Ovary (tissue), 9 donors: ENCODE data around the gene TTC28. TPM values are rescaled to one million over a fixed set of nuclear protein-coding genes. Genes with fewer than 3 reads are reported as not detected.

Source experiments
- DNase-seq, 5 donors: peaks; one replicate each; pipeline ENCODE4 v3.0.0-alpha.2; 2019 to 2020
- H3K27ac ChIP-seq, 2 donors: fragments of 200-600 bp; one replicate each; pipeline versions ENCODE4 v1.5.1 to v1.8.0; 2019 to 2022
- H3K27me3 ChIP-seq: fragments of 200-600 bp; one replicate; pipeline ENCODE4 v1.8.0; 2022
- H3K36me3 ChIP-seq: fragments of 200-600 bp; sonication (generic); one replicate; pipeline ENCODE4 v1.5.1; 2019
- H3K4me1 ChIP-seq: one replicate; pipeline ENCODE4 v1.8.1; 2013; ENCODE audit warnings: mild to moderate bottlenecking, moderate library complexity; ENCODE audit not compliant: insufficient read depth
- H3K4me3 ChIP-seq: fragments of 200-600 bp; sonication (generic); one replicate; pipeline ENCODE4 v1.5.1; 2017
- H3K9me3 ChIP-seq, 2 donors: fragments of 200-600 bp in 1 of 2; sonication (generic) in 1 of 2; one replicate each; pipeline versions ENCODE4 v1.5.1 to v1.8.1; 2013 to 2019; ENCODE audit warnings: mild to moderate bottlenecking in 1 of 2, moderate library complexity in 1 of 2
- CTCF ChIP-seq, 3 donors: fragments of 450-650 bp in 2 of 3; fragments of 200-600 bp in 1 of 3; IDR thresholded peaks; one replicate each; pipeline versions ENCODE4 v1.5.1 to v1.8.0; 2016 to 2022; ENCODE audit warnings: antibody characterized with exemption in 3 of 3, mild to moderate bottlenecking in 1 of 3
- EP300 ChIP-seq: sonication (generic); formaldehyde crosslinking; IDR thresholded peaks from one replicate; pipeline ENCODE4 v1.6.1; 2017; ENCODE audit warnings: antibody characterized with exemption
- POLR2A ChIP-seq: fragments of 450-650 bp; IDR thresholded peaks from one replicate; pipeline ENCODE4 v1.6.1; 2017; ENCODE audit warnings: antibody characterized with exemption, mild to moderate bottlenecking, moderate library complexity
- WGBS, 3 donors: extraction: QIAGEN DNeasy Blood & Tissue Kit in 1 of 3; methylation state at CpG; one replicate each; pipeline versions ENCODE4 v1.1.5 to v1.1.7; 2013 to 2017; 5-methylcytosine and 5-hydroxymethylcytosine counted together
- intact Hi-C, 4 donors: fragments of 100-400 bp; cut with DNase I; formaldehyde crosslinking; loops; one replicate each; pipeline versions ENCODE4 v1.11.0 to v1.15.1; 2022 to 2023
- polyA plus RNA-seq, 2 donors: library from polyadenylated mRNA; stranded (reverse); fragments of 200-250 nt in 1 of 2; fragments of 350-450 nt in 1 of 2; fragmentation: Illumina TruSeq in 1 of 2; extraction: RNeasy Lipid Tissue Mini Kit (QIAGEN cat#74804) in 1 of 2; gene quantifications; one replicate each; pipeline ENCODE4 v1.2.3, GENCODE V29; 2013 to 2014
- total RNA-seq, 7 donors: library from RNA; depleted of rRNA in 2 of 7; stranded (reverse); fragments of >200 nt in 2 of 7; fragmentation: NEBNext Ultra II Directional in 3 of 7; extraction: Animal tissue kit (Norgen Biotek cat#: 25700) in 3 of 7; gene quantifications; one replicate each; pipeline versions ENCODE4 v1.1.0 to v1.2.4, GENCODE V29; 2016 to 2023
- donor health status: DM: no; HTN: no; CAD: no; lungs with moderate emphysema.
- donor health status: DM: no; HTN: no; CAD: no.
- donor health status: Bipolar disorder and iron deficiency.
- donor health status: DM: yes; HTN: yes; CAD: no.
- donor health status: DM: no; HTN: no; CAD: no.
- donor health status: DM: yes; HTN: yes; CAD: no.

Gene TTC28
- total and polyA plus RNA-seq, 9 donors = 16.7 to 127 (median 72.9) TPM

DNA sequence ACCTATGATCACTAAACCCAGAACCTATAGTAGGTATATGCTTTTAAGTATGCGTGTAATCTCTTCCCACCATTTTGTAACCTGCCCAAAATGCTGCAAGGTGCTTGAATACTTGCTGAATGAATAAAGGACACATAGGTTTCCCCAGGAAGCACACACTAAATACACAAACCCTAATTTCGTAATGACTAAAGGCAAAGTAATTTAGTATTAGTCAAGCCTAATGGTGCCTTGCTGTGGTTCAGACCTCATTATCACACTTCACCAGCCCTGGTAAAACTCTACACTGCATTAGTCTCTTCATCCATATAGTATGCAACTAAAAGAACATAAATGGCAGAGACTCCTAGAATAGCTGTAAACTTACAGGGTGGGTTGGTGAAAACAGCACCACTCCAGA, 471.6 kb downstream of the TTC28 start:
- Histone ChIP-seq H3K36me3 (no peaks in the 10 kb centered on the region), H3K4me3 (no peak overlapping the region), H3K4me1 (peaks cover 2% of the 10 kb centered on the region), H3K27ac (no peak overlapping the region), H3K9me3 (no peaks in the 10 kb centered on the region), H3K27me3 (no peaks in the 10 kb centered on the region)
- TF ChIP-seq POLR2A = no peak
- TF ChIP-seq CTCF (IDR thresholded peaks at IDR 0.05) = no peak
- TF ChIP-seq EP300 = no peak
- no peak for DNase-seq
- intact Hi-C loops = no loop called here
- 95 to 100% (median 97%) methylated on average over 2 of the region's 2 CpGs for WGBS, 3 donors

- 53 to 60% (median 56%) methylated on average over 6 of the region's 6 CpGs for WGBS, 3 donors
- intact Hi-C loops = no loop called here
- DNase-seq = no peak
- Histone ChIP-seq H3K36me3 (no peaks in the 10 kb centered on the region), H3K9me3 (no peaks in the 10 kb centered on the region), H3K4me1 (peaks cover 2% of the 10 kb centered on the region), H3K4me3 (no peak overlapping the region), H3K27me3 (no peaks in the 10 kb centered on the region), H3K27ac (no peak overlapping the region)
- TF ChIP-seq CTCF (IDR thresholded peaks at IDR 0.05) (no peak), EP300 (no peak), POLR2A (no peak)
These were observed 472.2 kb downstream of the TTC28 start for GRCh38 chr22:28207281-28208030.

DNA sequence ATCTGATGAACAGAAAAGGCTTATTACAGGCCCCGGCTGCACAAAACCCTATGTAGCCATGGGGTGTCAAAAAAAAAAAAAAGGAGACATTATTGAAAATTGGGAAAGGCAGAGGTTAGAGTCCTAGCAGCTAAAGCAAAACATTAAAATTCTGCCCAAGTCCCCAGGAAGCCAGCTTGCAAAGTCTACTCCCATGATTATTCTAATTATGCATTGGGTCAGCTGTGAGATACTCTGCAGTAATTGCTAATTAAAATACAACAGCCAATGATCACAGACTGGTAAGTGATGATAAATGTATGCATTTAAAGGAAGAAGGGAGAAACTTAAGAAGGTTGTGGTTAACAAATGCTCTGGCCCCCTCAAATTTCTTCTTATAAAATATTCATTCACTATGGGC, 473.7 kb downstream of the TTC28 start:
- 98 to 100% (median 98%) methylated on average over 1 of the region's 1 CpG for WGBS, 3 donors
- Histone ChIP-seq H3K27ac (no peak overlapping the region), H3K4me3 (no peak overlapping the region), H3K4me1 (peaks cover 2% of the 10 kb centered on the region), H3K27me3 (no peaks in the 10 kb centered on the region), H3K9me3 (no peaks in the 10 kb centered on the region), H3K36me3 (no peaks in the 10 kb centered on the region)
- DNase-seq = no peak
- TF ChIP-seq EP300 (no peak), CTCF (IDR thresholded peaks at IDR 0.05) (no peak), POLR2A (no peak)
- intact Hi-C loops = no loop called here

DNA sequence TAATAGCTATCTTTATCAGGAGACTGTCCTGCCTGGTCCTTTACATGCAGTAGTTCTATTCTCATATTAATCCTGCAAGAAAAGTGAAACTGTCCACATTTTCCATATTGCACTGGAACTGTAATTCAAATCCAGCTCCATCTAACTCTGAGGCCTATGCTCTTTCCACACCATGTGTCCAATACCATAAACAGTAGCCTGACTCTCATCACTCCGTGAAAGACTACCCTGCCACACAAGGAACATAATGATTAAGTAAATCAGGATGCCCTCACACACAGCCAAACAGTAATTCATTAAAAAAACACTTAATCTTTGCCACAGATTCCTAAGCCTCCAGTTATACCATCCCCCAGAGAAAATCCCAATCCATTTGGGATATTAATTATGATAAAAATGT, 475.3 kb downstream of the TTC28 start:
- Histone ChIP-seq H3K4me3 (no peak overlapping the region), H3K36me3 (no peaks in the 10 kb centered on the region), H3K27me3 (no peaks in the 10 kb centered on the region), H3K27ac (no peak overlapping the region), H3K9me3 (no peaks in the 10 kb centered on the region), H3K4me1 (peaks cover 2% of the 10 kb centered on the region)
- intact Hi-C loops = no loop called here
- TF ChIP-seq EP300 (no peak), CTCF (IDR thresholded peaks at IDR 0.05) (no peak), POLR2A (no peak)
- 48 to 57% (median 57%) methylated on average over 1 of the region's 1 CpG for WGBS, 3 donors
- no peak for DNase-seq
